Fibroblast of pulmonary artery (primary cell): ENCODE measurements around the gene GDI1.
"Not testable (repeated sequence)": the region's sequence is repeated elsewhere in the genome, so short reads cannot be mapped to it uniquely, and the experiment has no call there.

Source experiments
- DNase-seq: peaks from one replicate; pipeline ENCODE4 v3.0.0-alpha.2; 2010; ENCODE audit warnings: low read depth
- H3K4me3 ChIP-seq: replicated peaks from 2 replicates; pipeline ENCODE4 v1.5.1; 2011; ENCODE audit warnings: low read depth, mild to moderate bottlenecking, control low read depth, low read length, moderate library complexity
- TF ChIP-seq, protein P1 (sequence below): IDR thresholded peaks from 2 replicates; pipeline ENCODE4 v1.5.1; 2011; ENCODE audit warnings: mild to moderate bottlenecking, control low read depth, low read length, inconsistent platforms; ENCODE audit errors: missing control alignments

Gene GDI1

DNA sequence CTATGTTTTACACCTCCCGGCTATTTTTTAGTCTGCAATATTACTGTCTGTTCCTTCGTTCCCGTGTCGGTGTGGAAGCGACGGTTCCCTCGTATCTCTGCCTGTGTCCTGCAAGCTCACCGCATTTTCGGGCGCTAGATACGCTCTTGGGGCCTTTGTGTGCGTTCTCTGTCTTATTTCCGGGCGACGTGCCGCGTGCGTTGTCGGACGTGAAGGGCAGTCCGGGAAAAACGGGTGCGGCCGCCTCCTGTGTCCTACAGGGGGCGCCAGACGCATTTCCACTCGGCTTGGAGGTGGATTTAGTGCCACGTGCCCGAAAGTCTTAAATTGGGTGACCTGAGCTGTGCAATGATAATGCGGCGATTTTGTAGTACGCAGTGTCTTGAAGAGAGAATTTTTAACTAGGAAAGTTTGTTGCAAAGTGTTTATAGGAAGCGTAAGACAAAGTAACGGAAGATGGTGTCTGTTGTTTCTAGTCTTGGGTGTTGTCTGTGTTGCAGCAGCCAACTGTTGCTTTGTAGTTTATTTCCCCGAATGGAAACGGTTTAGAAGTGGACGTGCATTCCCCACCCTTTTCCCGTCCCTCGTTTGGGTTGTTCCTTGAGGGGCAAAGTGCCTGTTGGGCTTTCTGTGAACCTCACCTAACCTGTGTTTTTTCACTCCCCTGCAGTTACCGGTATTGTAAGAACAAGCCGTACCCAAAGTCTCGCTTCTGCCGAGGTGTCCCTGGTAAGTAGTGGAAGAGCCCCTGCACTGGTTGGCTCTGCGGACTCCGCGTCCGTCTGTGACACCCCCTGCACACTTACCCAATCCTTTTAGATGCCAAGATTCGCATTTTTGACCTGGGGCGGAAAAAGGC, 38.1 kb upstream of the GDI1 start:
- H3K4me3 ChIP-seq, result peak overlapping the region; percentile 91
- TF ChIP-seq, protein P1, sequence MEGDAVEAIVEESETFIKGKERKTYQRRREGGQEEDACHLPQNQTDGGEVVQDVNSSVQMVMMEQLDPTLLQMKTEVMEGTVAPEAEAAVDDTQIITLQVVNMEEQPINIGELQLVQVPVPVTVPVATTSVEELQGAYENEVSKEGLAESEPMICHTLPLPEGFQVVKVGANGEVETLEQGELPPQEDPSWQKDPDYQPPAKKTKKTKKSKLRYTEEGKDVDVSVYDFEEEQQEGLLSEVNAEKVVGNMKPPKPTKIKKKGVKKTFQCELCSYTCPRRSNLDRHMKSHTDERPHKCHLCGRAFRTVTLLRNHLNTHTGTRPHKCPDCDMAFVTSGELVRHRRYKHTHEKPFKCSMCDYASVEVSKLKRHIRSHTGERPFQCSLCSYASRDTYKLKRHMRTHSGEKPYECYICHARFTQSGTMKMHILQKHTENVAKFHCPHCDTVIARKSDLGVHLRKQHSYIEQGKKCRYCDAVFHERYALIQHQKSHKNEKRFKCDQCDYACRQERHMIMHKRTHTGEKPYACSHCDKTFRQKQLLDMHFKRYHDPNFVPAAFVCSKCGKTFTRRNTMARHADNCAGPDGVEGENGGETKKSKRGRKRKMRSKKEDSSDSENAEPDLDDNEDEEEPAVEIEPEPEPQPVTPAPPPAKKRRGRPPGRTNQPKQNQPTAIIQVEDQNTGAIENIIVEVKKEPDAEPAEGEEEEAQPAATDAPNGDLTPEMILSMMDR, result peak; percentile 59
- peak; percentile 84 for DNase-seq

DNA sequence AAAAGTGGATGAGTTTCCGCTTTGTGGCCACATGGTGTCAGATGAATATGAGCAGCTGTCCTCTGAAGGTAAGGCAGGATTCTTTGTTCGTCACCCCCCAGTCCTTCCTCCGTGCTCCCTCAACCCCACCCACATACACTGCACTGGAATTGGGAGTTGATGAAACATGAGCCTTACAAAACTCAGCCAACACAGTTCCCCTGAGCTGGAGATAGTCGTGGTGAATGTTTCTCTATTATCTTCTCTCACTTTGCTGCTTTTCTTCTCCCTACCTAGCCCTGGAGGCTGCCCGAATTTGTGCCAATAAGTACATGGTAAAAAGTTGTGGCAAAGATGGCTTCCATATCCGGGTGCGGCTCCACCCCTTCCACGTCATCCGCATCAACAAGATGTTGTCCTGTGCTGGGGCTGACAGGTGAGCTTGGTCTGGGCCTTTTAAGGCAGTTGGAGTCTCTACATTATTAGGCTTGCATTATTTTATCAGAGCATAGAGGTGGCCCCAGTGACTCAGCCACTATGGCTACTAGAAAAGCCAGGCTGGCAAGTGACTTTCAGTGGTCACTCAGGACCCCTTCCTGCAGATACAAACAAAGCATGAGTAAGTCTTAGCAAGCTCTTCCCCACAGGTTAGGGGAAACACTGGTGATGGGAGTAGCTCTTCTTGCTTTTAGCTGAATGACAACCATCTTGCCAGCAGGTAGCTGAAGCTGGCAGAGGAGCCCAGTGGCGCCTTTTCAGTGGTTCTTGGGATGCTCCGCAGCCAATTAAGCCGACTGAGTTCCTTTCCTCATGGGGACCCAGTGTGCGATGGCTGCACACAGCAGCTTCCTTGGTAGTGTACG, 37.2 kb upstream of the GDI1 start:
- no peak for DNase-seq
- H3K4me3 ChIP-seq, result peak overlapping the region; percentile 91
- TF ChIP-seq, protein P1, result no peak

DNA sequence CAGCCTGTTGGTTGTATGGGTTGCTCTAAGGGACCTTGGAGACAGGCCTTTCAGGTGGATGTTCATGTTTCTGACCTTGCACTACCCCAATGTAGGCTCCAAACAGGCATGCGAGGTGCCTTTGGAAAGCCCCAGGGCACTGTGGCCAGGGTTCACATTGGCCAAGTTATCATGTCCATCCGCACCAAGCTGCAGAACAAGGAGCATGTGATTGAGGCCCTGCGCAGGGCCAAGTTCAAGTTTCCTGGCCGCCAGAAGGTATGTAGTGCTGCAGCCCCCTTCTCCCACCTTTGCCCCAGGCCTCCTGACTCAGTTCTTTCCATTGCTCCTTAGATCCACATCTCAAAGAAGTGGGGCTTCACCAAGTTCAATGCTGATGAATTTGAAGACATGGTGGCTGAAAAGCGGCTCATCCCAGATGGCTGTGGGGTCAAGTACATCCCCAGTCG, 36.6 kb upstream of the GDI1 start:
- peak overlapping the region; percentile 91 for H3K4me3 ChIP-seq
- not testable (repeated sequence) for DNase-seq

DNA sequence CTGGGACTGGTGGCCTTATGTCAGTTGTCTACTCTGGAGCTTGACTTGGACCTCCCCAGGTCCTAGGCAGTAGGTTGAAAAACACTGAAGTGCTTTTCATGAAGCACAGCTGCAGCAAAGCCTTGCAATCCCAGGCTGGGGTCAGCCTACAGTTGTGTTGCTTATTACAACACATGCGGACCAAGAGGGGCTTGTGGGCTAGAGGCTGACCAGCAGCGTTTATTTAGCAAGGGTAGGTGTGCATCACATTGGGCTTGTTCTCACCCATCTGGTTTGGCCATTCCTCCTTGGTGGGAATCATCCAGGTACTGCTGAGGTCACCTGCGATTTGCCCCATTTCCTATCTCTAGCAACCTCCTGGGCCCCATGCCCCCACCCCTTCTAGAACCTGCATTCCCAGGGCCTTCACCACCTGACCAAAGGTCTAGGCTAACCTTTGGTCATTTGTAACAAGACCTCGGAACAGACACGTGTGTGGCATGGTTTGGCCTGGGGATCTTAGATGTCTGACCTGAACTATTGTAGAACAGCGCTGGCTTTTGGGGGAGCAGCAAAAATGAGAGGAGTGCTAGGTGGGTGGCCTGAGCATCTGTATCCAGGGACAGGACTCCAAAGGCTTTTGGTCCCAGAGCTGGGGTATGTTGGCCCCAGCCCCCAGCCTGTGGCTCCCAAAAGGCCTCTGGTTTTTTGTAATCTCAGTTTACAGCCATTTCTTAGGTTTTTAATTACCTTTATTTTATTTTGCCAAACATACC, 35.7 kb upstream of the GDI1 start:
- H3K4me3 ChIP-seq, result no peak overlapping the region
- DNase-seq, result no peak
- TF ChIP-seq, protein P1, result no peak

DNA sequence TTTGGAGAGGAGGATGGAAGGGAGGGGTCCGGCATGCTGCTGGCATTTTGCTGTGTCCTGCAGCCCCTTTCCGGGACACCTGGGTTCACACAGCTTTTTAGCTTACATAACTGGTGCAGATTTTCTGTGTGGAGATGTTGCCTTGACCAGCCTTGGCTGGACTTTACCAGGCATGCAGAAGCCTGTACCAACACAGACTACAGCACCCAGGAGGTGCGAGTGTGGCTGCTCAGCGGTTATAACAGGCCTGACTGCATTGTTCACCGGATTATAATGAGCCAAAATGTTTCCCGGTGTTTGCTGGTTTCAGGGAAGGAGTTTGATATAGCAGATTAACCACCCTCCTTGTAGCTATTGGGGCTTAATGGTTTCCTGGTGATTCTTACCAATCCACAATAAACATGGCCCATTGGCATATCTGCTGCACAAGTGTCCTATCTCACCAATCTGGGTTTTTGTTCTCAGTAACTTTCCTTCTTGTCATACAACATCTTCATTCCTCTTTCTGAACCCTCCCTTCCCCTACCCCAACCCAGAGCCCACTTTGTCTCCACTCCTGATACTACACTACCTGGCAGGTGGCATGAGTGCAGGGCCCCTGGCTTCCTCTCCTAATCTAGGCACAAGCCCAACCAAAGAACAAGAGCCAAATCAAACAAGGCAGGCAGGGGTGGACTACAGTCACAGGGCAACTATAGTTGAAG, 34.9 kb upstream of the GDI1 start:
- TF ChIP-seq, protein P1, result no peak
- H3K4me3 ChIP-seq, result no peak overlapping the region
- DNase-seq, result no peak

DNA sequence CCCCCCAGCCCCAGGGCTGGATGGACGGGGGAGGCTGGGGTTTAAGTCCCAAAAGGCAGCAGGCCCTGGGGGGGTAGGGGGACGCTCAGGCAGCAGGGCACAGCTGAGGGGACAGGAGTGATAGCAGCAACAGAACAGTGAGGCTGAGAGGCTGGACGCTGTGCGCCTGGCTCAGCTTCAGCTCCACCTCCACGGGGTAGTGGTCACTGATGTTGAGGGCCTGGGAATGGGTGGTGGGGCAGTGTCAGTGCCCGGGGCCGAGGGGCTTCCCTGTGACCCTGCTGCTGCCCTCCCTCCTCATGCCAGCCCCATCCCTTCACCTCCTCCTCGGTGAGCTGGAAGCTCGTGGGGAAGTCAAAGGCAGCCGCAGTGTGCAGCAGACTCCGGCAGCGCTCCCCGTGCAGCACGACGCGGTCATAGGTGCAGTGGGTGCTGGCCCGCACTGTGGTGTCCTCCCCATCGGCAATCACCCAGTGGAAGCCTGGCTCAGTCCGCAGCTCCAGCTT, 34.3 kb upstream of the GDI1 start:
- DNase-seq, result no peak
- TF ChIP-seq, protein P1, result no peak
- no peak overlapping the region for H3K4me3 ChIP-seq
